C4-2B (cell line): ENCODE data around the gene ITGA6.

ENCODE experiments used
- ZFX ChIP-seq: fragments of 450-650 bp; IDR thresholded peaks from 2 replicates; pipeline ENCODE4 v1.6.1; 2017
- TF ChIP-seq, protein P1 (sequence below): fragments of 450-650 bp; conservative IDR thresholded peaks from 2 replicates; pipeline ENCODE4 v1.5.1; 2017; ENCODE audit warnings: mild to moderate bottlenecking

DNA sequence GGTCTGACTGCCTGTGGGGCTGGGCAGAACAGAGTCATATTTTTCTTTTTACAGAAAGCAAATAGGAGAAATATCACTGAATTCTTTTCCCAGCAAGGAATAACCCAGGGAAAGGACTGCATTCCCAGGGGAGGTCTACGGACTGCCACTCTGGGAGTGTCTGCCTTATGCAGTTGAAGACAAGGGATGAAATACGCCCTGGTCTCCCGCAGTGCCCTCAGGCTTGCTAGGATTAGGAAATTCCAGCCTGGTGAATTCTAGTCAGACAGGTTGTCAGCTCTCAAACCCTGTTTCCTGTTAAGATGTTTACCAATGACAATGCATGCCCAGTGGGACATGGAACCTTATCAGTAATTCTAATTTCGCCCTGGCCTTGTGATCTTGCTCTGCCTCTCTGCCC is 98.2 kb downstream of the ITGA6 start:
- TF ChIP-seq, protein P1, sequence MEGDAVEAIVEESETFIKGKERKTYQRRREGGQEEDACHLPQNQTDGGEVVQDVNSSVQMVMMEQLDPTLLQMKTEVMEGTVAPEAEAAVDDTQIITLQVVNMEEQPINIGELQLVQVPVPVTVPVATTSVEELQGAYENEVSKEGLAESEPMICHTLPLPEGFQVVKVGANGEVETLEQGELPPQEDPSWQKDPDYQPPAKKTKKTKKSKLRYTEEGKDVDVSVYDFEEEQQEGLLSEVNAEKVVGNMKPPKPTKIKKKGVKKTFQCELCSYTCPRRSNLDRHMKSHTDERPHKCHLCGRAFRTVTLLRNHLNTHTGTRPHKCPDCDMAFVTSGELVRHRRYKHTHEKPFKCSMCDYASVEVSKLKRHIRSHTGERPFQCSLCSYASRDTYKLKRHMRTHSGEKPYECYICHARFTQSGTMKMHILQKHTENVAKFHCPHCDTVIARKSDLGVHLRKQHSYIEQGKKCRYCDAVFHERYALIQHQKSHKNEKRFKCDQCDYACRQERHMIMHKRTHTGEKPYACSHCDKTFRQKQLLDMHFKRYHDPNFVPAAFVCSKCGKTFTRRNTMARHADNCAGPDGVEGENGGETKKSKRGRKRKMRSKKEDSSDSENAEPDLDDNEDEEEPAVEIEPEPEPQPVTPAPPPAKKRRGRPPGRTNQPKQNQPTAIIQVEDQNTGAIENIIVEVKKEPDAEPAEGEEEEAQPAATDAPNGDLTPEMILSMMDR, result no peak
- TF ChIP-seq ZFX, result no peak
